ENCODE measurements around the gene IGSF9B.

Gene IGSF9B

GRCh38 chr11:133919330-133920108, 37.2 kb downstream of the IGSF9B start:
- DNase-seq (ENCODE audit: low spot score), result no peak

- DNase-seq (ENCODE audit: low spot score), result no peak
Observed at GRCh38 chr11:133918608-133919260, 38.0 kb downstream of the IGSF9B start.

DNA sequence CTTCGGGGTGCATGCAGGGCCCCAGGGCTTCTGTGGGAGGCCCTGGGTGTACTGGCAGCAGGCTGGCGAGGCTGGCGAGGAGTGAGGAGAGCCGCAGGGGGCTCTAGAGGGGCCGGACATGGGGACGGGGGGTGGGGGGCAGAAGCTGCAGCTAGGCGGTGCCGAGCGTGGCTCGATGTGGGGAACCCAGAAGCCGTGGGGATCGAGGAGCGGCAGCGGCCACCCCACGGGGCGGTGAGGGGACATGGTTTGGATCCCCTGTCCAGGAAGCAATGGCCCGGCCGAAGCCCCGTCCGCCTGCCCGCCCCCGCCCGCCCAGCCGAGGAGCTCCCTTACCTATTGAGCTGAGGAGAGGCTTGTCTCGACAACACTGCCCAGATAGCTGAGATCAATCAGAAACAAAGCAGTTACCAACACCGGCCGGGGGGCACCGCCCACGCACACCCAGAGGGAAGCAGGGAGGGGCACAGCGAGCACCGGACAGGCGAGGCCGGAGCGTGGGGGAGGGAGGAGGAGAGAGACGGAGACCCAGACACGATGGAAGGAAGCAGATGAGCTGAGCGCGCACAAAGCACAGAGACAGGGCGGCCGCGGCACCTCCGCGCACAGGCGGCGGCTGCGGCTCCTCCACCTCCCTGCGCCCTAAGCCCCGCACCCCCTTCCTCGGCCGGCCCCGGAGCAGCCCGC, 38.7 kb downstream of the IGSF9B start:
- DNase-seq (ENCODE audit: low spot score), result no peak

DNA sequence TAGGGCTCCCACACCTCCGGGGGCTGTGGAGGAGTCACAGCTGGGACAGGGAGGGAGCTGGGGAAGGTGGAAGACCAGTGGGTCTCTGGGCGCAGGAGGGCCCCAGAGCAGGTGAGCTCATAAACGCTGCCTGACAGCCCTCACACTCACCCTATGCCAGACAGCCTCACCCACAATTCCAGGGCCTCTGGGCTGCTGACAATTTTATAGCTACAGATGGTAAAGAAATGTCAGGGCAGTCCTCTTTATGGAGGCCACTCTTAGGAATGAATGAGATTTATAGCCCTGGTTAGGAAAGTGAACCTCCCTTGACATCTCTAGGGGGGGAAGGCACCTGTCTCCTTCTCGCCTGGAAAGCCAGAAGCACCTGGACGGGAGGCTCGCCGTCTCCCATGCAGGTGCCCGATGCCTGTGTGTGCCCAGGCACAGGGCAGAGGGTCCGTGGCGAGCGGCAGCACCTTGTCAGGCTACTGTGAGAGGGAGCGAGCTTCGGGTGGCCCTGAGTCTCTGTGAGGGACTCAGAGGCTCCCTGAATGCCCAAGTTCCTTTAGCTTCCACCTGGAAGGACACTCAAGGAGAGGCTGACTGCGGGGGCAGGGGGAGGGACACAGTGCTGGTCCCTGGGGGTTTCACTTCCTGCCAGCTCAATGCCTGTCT, 39.9 kb downstream of the IGSF9B start:
- no peak for DNase-seq (ENCODE audit: low spot score)

- no peak for DNase-seq (ENCODE audit: low spot score)
Observed at GRCh38 chr11:133913761-133914160, 43.0 kb downstream of the IGSF9B start.

DNA sequence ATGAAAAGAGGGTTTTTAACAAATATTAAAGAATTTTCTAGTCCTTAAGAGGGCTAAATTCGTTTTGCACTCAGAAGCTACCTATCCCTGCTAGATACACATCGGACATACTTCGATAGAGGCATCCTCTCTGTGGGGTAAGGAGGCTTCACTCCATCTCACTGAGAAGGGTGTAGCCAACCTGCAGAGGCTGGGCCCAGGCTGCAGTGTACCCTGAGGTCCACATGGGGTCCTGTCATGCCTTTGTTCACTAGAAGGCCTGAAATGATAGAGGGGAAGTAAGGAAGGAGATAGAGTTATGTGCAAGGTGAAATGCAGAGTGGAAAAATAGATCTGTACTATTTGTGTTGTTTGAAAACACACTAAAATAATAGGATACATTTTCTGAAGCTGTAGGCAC, 45.6 kb downstream of the IGSF9B start:
- DNase-seq (ENCODE audit: low spot score), result no peak

DNA sequence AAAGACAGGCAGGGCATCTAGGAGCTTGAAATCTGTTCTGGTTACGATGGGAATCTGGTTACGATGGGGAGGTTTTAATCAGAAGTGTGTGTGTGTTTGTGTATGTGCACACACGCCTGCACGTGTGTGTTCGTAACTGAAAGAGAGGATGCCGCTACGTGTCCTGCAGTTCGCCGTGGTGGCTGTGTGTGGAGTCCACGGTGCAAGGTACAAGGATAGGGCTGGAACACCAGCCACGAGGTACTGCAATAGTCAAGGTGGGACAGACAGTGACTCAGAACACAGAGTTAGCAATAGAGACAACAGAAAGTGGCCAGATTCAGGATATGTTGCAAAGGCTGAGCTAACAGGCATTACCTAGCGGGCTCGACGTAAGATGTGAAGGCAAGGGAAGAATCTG, 46.7 kb downstream of the IGSF9B start:
- DNase-seq (ENCODE audit: low spot score), result no peak

DNA sequence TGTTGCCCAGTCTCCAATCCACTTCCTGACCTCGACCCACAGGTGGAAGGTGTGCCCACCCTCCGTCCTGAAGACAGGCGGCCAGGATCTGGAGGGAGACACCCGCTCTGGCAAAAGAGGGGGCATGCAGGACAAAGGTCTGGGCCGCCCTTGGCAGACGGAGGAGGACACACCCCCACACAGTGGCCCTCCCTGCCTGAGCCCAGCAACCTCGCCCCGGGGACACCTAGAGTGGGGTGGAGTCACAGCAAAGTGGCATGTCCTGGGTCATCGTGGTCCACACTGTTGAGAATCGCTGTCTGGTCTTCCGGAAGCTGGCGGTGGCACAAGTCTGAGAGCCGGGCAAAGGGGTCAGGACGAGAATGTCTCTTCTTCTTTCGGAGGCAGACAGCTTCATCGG, 47.9 kb downstream of the IGSF9B start:
- DNase-seq (ENCODE audit: low spot score), result no peak

GRCh38 chr11:133907841-133908241, 48.9 kb downstream of the IGSF9B start:
- DNase-seq (ENCODE audit: low spot score), result no peak

- no peak for DNase-seq (ENCODE audit: low spot score)
Observed at GRCh38 chr11:133907216-133907615, 49.6 kb downstream of the IGSF9B start.

GRCh38 chr11:133906746-133907145, 50.0 kb downstream of the IGSF9B start:
- DNase-seq (ENCODE audit: low spot score), result no peak

GRCh38 chr11:133906241-133906640, 50.5 kb downstream of the IGSF9B start:
- no peak for DNase-seq (ENCODE audit: low spot score)

GRCh38 chr11:133905677-133906156, 51.1 kb downstream of the IGSF9B start:
- DNase-seq (ENCODE audit: low spot score), result no peak

DNA sequence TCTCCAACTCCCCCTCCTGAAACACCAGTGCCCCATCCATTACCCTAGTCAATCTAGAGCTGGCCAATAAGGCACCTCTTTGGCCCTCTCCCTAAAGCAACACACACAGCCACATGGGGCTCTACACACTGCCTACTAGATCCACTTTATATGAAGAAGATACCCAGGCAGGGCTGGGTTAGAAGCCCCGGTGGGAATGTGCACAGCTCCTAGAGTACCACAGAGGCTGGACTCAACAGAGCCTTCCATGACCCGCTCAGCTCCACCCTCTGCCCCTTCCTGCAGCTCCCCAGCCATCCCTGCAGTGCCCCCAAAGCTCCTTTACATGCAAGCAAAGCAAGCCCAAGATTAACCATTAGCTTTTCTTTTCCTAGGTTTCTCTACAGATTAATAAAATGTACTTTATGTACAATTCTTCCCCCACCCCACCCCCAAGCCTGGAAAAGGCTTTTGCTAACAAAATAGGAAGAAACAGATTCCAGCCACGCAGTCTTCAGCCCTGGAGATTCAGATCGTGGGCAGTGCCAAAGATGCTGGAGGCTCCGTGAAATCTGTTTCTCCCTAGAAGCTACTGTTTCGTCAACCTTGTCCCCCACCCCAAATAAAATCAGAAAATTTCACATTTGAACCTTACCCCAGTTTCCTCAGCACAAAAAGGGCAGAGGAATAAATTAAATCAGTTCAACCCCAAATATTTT, 51.8 kb downstream of the IGSF9B start:
- no peak for DNase-seq (ENCODE audit: low spot score)

GRCh38 chr11:133903875-133904817, 52.6 kb downstream of the IGSF9B start:
- DNase-seq (ENCODE audit: low spot score), result no peak

- DNase-seq (ENCODE audit: low spot score), result no peak
Observed at GRCh38 chr11:133903056-133903455, 53.7 kb downstream of the IGSF9B start.

- no peak for DNase-seq (ENCODE audit: low spot score)
Observed at GRCh38 chr11:133902506-133902905, 54.3 kb downstream of the IGSF9B start.

- no peak for DNase-seq (ENCODE audit: low spot score)
Observed at GRCh38 chr11:133901999-133902398, 54.8 kb downstream of the IGSF9B start.

GRCh38 chr11:133901316-133901715, 55.5 kb downstream of the IGSF9B start:
- DNase-seq (ENCODE audit: low spot score), result no peak
